Stimulated activated CD8-positive, alpha-beta memory T cell treated with anti-CD3 and anti-CD28 coated beads, Interleukin-4, amount 100 ng/mL, for 1 hour (primary cell): Measurements from ENCODE around the gene PPIG.
"Not testable (repeated sequence)": the region's sequence is repeated elsewhere in the genome, so short reads cannot be mapped to it uniquely, and the experiment has no call there.

Source experiments
- DNase-seq, 2 donors: peaks; one replicate each; pipeline ENCODE4 v3.0.0-alpha.2; 2020; ENCODE audit warnings: low read depth in 2 of 2, low spot score in 1 of 2

PPIG gene

DNA sequence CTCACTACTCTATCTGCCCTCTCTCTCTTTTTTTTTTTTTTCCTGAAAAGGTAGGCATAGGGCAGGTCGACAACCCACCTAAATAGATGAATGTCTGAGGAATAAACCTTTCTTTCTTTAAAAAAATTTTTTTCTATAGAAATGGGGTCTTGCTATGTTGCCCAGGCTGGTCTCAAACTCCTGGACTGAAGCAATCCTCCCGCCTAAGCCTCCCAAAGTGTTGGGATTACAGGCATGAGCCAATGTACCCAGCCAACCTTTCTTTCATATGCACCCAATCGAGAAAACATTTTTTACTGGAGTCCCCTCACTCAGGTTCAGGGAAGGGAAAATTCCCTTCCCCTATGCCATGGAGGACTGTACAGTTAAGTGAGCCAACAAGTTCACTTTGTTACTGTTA, 79.1 kb downstream of the PPIG start:
- DNase-seq = no peak

GRCh38 chr2:169664600-169664977, 80.4 kb downstream of the PPIG start:
- DNase-seq = no peak

GRCh38 chr2:169664978-169665930, 81.1 kb downstream of the PPIG start:
- DNase-seq = no peak

GRCh38 chr2:169667583-169667982, 83.4 kb downstream of the PPIG start:
- DNase-seq = no peak

DNA sequence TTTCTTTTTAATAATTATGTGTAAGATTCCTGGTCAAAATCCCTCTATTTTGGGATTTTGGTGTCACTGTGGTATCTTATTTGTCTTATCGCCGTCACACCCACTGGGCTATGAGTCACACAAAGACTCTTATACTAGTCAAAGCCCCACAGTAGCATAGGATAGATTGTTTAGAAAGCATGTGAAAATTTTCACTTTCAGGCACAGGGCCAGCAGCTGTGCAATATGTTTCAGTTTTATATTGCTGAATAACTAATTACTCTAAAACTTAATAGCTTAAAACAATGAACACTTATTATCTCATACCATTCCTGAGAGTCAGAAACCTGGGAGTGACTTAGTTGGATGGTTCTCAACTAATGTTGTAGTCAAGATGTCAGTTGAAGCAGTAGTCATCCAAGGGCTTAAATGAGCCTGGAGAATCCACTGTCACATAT, 86.1 kb downstream of the PPIG start:
- no peak for DNase-seq

GRCh38 chr2:169670937-169671336, 86.8 kb downstream of the PPIG start:
- no peak for DNase-seq

- no peak for DNase-seq
These were observed 88.3 kb downstream of the PPIG start for GRCh38 chr2:169672406-169672805.

- no peak for DNase-seq
These were observed 89.0 kb downstream of the PPIG start for GRCh38 chr2:169673106-169673505.

DNA sequence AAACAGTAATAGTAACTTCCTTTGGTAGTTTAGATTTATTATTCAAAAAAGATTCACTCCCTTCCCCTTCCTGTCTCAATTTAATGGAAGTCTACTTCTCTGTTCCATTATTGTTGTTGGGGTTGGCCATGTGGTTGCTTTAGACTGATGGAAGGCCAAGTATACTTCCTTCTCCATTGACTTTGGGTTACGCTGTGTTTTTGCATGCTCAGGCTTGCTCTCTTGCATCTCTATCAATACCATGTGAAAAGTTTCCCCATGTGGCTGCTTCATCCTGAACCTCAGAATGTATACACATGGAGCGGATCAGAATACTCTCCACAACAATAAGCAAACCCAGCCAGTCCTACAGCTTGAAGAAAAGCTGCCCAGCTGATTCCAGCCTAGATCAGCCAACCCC, 89.8 kb downstream of the PPIG start:
- no peak for DNase-seq

DNA sequence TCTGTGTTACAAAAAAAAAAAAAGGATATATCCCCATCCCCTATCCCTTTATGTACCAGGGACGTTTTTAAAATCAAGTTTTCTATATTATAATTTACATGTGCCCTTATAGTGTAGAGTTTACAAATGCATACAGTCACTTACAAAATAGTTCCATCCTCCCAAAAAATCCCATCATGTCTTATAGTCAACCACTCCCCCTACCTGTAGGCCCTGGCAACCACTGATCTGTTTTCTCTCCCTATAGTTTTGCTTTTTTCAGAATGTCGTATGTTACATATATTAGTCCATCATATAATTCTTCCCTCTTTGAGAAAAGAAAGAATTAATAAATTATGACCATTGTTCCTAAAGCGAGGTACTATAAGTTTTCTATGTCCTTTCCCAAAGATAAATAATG, 92.2 kb downstream of the PPIG start:
- DNase-seq = no peak

DNA sequence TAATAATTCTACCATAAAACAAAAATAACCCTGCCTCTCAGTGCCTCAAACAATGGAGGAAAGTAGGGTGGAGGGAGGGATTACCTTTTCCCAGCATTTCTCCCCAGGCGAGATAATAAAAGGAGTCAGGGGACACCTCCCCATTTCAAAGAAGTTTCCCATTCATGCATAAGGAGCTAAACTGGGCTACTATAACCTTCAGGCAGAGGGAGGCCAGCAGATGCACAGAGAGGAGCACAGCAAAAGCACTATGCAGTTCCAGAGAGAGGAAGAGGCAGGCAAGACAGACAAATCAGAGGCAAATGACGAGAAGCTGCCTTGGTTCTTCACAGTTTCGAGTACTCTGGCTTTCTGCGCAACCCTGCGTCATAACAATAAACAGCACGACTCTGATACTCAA, 92.7 kb downstream of the PPIG start:
- DNase-seq = no peak

- DNase-seq = no peak
These were observed 98.9 kb downstream of the PPIG start for GRCh38 chr2:169683054-169683424.

DNA sequence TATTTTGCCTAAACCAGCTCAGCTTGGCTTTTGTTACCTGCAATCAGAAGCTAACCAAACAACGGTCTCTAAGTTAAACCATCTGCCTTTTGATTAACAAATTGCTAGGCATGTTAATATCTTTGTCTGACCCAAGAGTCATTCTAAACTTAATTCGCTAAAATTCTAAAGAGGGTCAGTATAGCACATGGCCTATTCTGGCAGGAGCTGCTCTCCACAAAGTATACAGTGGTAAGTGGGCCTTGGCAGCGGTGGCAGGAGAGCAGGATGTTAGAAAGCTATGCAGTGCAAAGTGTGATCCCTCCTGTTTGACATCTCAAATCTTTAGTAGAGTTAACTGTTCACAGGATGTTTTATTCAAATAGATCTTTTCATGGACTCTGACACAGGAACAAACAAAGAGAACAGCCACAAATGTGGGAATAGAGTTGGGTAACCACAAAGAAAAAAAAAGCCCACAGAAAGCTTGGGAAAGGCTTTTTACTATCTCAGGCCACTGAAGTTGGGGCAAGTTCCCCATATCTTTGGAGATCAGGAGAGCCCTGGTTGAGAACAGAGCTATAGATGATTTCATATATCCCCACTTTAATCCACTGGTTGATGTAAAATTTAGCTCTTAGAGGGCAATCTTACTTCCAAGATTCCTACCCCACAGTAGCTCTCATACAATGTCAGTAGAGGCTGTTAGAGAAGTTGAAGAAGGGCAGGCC, 99.4 kb downstream of the PPIG start:
- DNase-seq = no peak

- DNase-seq = no peak
These were observed 100.0 kb downstream of the PPIG start for GRCh38 chr2:169684135-169684565.

DNA sequence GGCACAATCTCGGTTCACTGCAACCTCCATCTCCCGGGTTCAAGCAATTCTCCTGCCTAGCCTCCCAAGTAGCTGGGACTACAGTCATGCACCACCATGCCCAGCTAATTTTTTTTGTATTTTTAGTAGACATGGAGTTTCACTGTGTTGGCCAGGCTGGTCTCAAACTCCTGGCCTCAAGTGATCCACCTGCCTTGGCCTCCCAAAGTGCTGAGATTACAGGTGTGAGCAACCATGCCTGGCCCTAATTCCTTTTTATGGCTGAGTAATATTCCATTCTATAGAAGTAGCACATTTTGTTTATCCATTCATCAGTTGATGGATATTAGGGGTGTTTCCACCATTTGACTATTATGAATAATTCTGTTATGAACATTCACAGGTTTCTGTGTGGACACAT, 100.6 kb downstream of the PPIG start:
- DNase-seq = not testable (repeated sequence)

- DNase-seq = not testable (repeated sequence)
These were observed 102.7 kb downstream of the PPIG start for GRCh38 chr2:169686825-169687224.

DNA sequence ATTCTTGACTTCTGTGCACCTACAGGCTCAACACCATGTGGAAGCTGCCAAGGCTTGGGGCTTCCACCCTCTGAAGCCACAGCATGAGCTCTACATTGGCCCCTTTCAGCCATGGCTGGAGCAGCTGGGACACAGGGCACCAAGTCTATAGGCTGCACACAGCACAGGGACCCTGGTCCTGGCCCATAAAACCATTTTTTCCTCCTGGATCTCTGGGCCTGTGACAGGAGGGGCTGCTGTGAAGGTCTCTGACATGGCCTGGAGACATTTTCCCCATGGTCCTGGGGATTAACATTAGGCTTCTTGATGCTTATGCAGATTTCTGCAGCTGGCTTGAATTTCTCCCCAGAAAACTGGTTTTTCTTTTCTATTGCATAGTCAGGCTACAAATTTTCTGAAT, 103.8 kb downstream of the PPIG start:
- DNase-seq = not testable (repeated sequence)

DNA sequence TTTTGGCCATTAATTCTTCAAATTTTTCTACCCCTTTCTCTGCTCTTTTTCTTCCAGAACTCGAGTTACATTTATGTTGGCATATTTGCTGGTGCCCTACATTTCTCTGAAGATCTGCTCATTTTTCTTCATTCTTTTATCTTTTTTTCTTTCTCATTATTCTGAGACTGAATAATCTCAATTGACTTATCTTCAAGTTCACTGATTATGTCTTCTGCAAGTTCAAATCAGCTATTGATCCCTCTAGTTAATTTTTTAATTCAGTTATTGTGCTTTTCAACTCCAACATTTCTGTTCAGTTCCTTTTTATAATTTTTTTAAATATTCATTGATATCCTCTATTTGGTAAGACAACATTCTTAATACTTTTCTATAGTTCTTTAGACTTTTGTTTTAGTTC, 106.8 kb downstream of the PPIG start:
- DNase-seq = no peak
